Neural cell (in vitro differentiated cells): Measurements from ENCODE around the gene KRTAP4-1. TPM values are rescaled to one million over a fixed set of nuclear protein-coding genes. Genes with fewer than 3 reads are reported as not detected.

Experiments
- H2AFZ ChIP-seq: fragments of 200-600, 300-800 bp; sonication (generic), shearing (Covaris generic); 2 replicates; pipeline ENCODE4 v1.6.0; 2014; ENCODE audit warnings: low read depth, mild to moderate bottlenecking, antibody characterized with exemption, low read length, moderate library complexity
- H3F3A ChIP-seq: fragments of 200-600 bp; shearing (Covaris generic); 2 replicates; pipeline ENCODE4 v1.6.1; 2016; ENCODE audit warnings: mild to moderate bottlenecking, moderate library complexity, mixed read lengths, antibody characterized with exemption, low read length; ENCODE audit not compliant: insufficient read depth, poor library complexity, severe bottlenecking
- H3K27ac ChIP-seq: fragments of 200-600, 300-800 bp; sonication (generic), shearing (Covaris generic); 2 replicates; pipeline ENCODE4 v1.5.1; 2014; ENCODE audit warnings: mild to moderate bottlenecking, low read length, moderate library complexity
- H3K27me3 ChIP-seq: fragments of 300-800, 200-600 bp; sonication (generic), shearing (Covaris generic); 2 replicates; pipeline ENCODE4 v1.6.0; 2014; ENCODE audit warnings: mild to moderate bottlenecking, low read depth, low read length, moderate library complexity; ENCODE audit not compliant: insufficient read depth
- H3K36me3 ChIP-seq: fragments of 300-800, 200-600 bp; sonication (generic), shearing (Covaris generic); 2 replicates; pipeline ENCODE4 v1.5.1; 2014; ENCODE audit warnings: mild to moderate bottlenecking, antibody characterized with exemption, low read length, moderate library complexity; ENCODE audit not compliant: insufficient read depth
- H3K4me2 ChIP-seq: fragments of 300-800, 200-600 bp; sonication (generic), shearing (Covaris generic); 2 replicates; pipeline ENCODE4 v1.6.0; 2014; ENCODE audit warnings: mild to moderate bottlenecking, low read length
- H3K4me3 ChIP-seq: fragments of 300-800, 200-600 bp; sonication (generic), shearing (Covaris generic); 2 replicates; pipeline ENCODE4 v1.5.1; 2014; ENCODE audit warnings: mild to moderate bottlenecking, low read length, moderate library complexity
- H3K79me2 ChIP-seq: fragments of 200-600 bp; shearing (Covaris generic); replicated peaks from 2 replicates; pipeline ENCODE4 v1.6.0; 2014; ENCODE audit warnings: mild to moderate bottlenecking, low read length, moderate library complexity; ENCODE audit not compliant: insufficient read depth
- H3K9ac ChIP-seq: fragments of 300-800, 200-600 bp; sonication (generic), shearing (Covaris generic); 2 replicates; pipeline ENCODE4 v1.6.1; 2016; ENCODE audit warnings: mild to moderate bottlenecking, low read length, mixed read lengths
- H3K9me2 ChIP-seq: fragments of 200-600 bp; shearing (Covaris generic); 2 replicates; pipeline ENCODE4 v1.6.1; 2016; ENCODE audit warnings: mild to moderate bottlenecking, low read length, mixed read lengths; ENCODE audit not compliant: insufficient read depth
- H3K9me3 ChIP-seq: fragments of 200-600, 300-800 bp; sonication (generic), shearing (Covaris generic); 2 replicates; pipeline ENCODE4 v1.6.1; 2016; ENCODE audit warnings: mild to moderate bottlenecking, mixed run types, low read length, moderate library complexity, mixed read lengths
- H4K20me1 ChIP-seq: fragments of 200-600 bp; shearing (Covaris generic); 2 replicates; pipeline ENCODE4 v1.6.1; 2016; ENCODE audit warnings: mild to moderate bottlenecking, mixed run types; ENCODE audit not compliant: insufficient read depth
- CTCF ChIP-seq: fragments of 450-650 bp; IDR thresholded peaks from 2 replicates; pipeline ENCODE4 v1.5.1; 2014; ENCODE audit warnings: antibody characterized with exemption, mild to moderate bottlenecking, moderate library complexity; ENCODE audit not compliant: poor library complexity, severe bottlenecking
- EP300 ChIP-seq: fragments of 450-650 bp; conservative IDR thresholded peaks from 2 replicates; pipeline ENCODE4 v1.6.1; 2014; ENCODE audit warnings: antibody characterized with exemption, mild to moderate bottlenecking, moderate library complexity; ENCODE audit not compliant: poor library complexity, severe bottlenecking
- EZH2 ChIP-seq: fragments of 200-600, 300-800 bp; shearing (Covaris generic), sonication (generic); IDR thresholded peaks from 2 replicates; pipeline ENCODE4 v1.6.1; 2014; ENCODE audit warnings: antibody characterized with exemption, low read length, borderline replicate concordance, mild to moderate bottlenecking; ENCODE audit not compliant: insufficient read depth, poor library complexity, severe bottlenecking
- MXI1 ChIP-seq: fragments of 450-650 bp; conservative IDR thresholded peaks from 2 replicates; pipeline ENCODE4 v1.6.1; 2014; ENCODE audit warnings: antibody characterized with exemption, mild to moderate bottlenecking; ENCODE audit not compliant: poor library complexity, severe bottlenecking
- POLR2AphosphoS5 ChIP-seq: IDR thresholded peaks from 2 replicates; pipeline ENCODE4 v1.6.1; 2012
- RAD21 ChIP-seq: fragments of 450-650 bp; conservative IDR thresholded peaks from 2 replicates; pipeline ENCODE4 v1.6.1; 2014; ENCODE audit warnings: antibody characterized with exemption, mild to moderate bottlenecking, moderate library complexity
- REST ChIP-seq: IDR thresholded peaks from 2 replicates; pipeline ENCODE4 v1.6.1; 2012; ENCODE audit warnings: borderline replicate concordance
- SMC3 ChIP-seq: fragments of 450-650 bp; conservative IDR thresholded peaks from 2 replicates; pipeline ENCODE4 v1.6.1; 2014; ENCODE audit warnings: antibody characterized with exemption, mild to moderate bottlenecking, moderate library complexity; ENCODE audit not compliant: poor library complexity
- TAF1 ChIP-seq: IDR thresholded peaks from 2 replicates; pipeline ENCODE4 v1.6.1; 2012; ENCODE audit warnings: low read depth
- polyA plus RNA-seq: library from polyadenylated mRNA; depleted of rRNA; stranded (reverse); fragments of >200 nt; gene quantifications from 2 replicates; pipeline ENCODE4 v1.2.3, GENCODE V29; 2014

KRTAP4-1 gene
- polyA plus RNA-seq, 1 donor from 2014 or later = not detected

GRCh38 chr17:41212524-41213169, 27.9 kb upstream of the KRTAP4-1 start:
- H4K20me1 ChIP-seq = no peaks in the 10 kb centered on the region
- H2AFZ ChIP-seq = no peak overlapping the region
- no peaks in the 10 kb centered on the region for H3K79me2 ChIP-seq
- no peaks in the 10 kb centered on the region for H3K9me2 ChIP-seq
- H3F3A ChIP-seq = no peaks in the 10 kb centered on the region
- no peak overlapping the region for H3K27ac ChIP-seq
- H3K27me3 ChIP-seq = no peaks in the 10 kb centered on the region
- no peak overlapping the region for H3K4me3 ChIP-seq
- no peak overlapping the region for H3K9ac ChIP-seq
- no peaks in the 10 kb centered on the region for H3K36me3 ChIP-seq
- TF ChIP-seq MXI1 (no peak), POLR2AphosphoS5 (no peak), CTCF (no peak), EZH2 (no peak), SMC3 (no peak), TAF1 (no peak), EP300 (no peak), RAD21 (no peak), REST (no peak)
- no peaks in the 10 kb centered on the region for H3K9me3 ChIP-seq
- no peak overlapping the region for H3K4me2 ChIP-seq

GRCh38 chr17:41211845-41212466, 27.2 kb upstream of the KRTAP4-1 start:
- Histone ChIP-seq H3K27ac (no peak overlapping the region), H3K4me2 (no peak overlapping the region), H3K79me2 (no peaks in the 10 kb centered on the region), H3K36me3 (no peaks in the 10 kb centered on the region), H3K9me2 (no peaks in the 10 kb centered on the region), H3F3A (no peaks in the 10 kb centered on the region), H4K20me1 (no peaks in the 10 kb centered on the region), H3K4me3 (no peak overlapping the region), H2AFZ (no peak overlapping the region), H3K27me3 (no peaks in the 10 kb centered on the region), H3K9ac (no peak overlapping the region), H3K9me3 (no peaks in the 10 kb centered on the region)
- TF ChIP-seq EZH2 = no peak
- TF ChIP-seq EP300 = no peak
- TF ChIP-seq REST = no peak
- no peak for TF ChIP-seq SMC3
- no peak for TF ChIP-seq CTCF
